NCI-H82 (cell line): Measurements from ENCODE around the gene REEP6.

Experiments used
- DNase-seq: peaks from one replicate; lab custom pipeline; 2025; lab: John Stamatoyannopoulos, UW

The REEP6 gene

GRCh38 chr19:1491114-1491848 lies at the start of gene REEP6:
TSS of gene REEP6 (plus strand) at chr19:1491181. CDS start at chr19:1491270, 89 bp downstream.
- no peak for DNase-seq

DNA sequence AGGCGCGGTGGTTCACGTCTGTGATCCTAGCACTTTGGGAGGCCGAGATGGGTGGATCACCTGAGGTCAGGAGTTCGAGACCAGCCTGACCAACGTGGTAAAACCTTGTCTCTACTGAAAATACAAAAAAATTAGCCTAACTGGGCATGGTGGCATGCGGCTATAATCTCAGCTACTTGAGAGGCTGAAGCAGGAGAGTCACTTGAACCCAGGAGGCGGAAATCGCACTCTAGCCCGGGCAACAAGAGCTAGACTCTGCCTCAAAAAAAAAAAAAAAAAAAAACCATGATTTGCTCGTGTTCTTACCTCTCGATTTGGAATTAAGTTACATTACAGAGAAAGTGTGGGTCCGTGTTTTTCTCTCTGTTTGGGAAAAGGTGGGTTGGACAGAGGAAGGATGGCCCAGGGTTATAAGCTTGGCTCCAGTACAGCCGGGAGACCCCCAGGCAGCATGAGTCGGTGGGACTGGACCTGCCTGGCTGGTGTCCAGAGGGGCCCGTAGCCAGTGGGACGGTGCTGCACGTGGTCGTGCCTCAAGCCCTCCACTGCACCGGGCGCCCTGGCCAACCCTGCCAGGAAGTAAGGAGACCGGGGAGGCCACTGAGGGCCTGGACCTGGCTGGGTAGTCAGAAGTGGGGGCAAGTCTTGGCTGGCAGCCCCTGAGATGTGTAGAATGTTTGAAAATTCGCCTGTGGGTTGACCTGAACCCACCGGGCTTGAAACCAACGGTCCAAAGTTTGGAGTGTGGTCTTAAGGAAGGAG lies 49.1 kb upstream of the REEP6 start:
- no peak for DNase-seq

GRCh38 chr19:1445185-1445931 lies 45.6 kb upstream of the REEP6 start:
- DNase-seq, result peak; percentile 70

DNA sequence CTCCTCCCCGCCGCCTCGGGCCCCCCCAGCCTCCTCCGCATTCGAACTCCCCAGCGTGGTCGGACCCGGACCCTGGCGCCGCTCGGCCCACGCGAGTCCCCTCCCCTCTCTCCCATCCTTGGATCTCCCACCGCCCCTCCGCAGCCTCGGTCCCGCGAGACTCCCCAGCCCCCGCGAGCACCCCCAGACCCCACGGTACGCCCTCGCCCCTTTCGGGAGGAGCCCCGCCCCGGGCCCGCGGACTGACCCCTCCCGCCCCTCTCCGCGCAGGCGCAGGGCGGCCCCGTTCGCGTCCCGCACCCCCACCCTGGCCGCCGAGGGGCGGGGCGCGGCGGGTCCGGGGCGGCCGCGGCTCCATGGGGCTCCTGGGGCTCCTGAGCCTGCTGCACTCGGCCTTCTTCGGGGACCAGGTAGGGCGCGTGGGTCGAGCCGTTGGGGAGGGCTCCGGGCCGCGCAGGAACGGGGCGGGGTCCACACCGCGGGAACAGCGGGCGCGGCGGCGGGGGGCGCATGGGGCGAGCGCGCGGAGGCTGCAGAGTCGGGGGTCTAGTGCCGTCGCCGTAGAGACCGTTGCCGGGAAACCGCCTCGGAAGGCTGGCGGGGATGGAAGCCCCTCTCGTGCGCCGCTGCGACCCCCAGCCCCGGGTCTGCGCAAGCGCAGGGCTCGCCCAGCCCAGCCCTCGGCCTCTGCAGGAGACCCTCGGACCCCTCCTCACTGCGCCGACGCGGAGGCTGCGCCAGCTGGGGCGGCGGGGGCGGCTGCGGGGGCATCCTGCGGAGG lies 44.9 kb upstream of the REEP6 start:
- DNase-seq, result peak; percentile 74

GRCh38 chr19:1446713-1447481 lies 44.1 kb upstream of the REEP6 start:
- peak; percentile 26 for DNase-seq

GRCh38 chr19:1447504-1447903 lies 43.5 kb upstream of the REEP6 start:
- DNase-seq, result no peak

DNA sequence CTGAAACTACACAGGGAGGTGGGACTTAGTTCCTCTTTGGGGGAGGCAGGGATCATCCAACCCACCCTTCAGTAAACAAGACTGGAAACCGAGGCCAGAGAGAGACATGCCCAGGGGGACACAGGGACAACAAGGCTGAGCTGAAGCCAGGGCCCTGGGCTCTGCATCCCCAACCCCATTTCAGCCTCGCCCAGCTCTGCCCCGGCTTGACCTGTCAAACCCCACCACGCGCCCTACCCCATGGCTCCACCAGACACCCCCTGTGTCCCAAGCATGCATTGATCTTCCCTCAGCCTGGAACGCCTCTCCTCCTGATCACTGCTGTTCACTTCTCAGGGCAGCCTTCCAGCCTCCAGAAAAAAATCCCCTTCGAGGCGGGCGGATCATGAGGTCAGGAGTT lies 43.0 kb upstream of the REEP6 start:
- no peak for DNase-seq

- DNase-seq, result peak; percentile 87
Observed at GRCh38 chr19:1449467-1450442, 41.2 kb upstream of the REEP6 start, which contains the start of gene APC2. TSS of gene APC2 (plus strand) at chr19:1450121. CDS start at chr19:1453002, 2,881 bp downstream.

DNA sequence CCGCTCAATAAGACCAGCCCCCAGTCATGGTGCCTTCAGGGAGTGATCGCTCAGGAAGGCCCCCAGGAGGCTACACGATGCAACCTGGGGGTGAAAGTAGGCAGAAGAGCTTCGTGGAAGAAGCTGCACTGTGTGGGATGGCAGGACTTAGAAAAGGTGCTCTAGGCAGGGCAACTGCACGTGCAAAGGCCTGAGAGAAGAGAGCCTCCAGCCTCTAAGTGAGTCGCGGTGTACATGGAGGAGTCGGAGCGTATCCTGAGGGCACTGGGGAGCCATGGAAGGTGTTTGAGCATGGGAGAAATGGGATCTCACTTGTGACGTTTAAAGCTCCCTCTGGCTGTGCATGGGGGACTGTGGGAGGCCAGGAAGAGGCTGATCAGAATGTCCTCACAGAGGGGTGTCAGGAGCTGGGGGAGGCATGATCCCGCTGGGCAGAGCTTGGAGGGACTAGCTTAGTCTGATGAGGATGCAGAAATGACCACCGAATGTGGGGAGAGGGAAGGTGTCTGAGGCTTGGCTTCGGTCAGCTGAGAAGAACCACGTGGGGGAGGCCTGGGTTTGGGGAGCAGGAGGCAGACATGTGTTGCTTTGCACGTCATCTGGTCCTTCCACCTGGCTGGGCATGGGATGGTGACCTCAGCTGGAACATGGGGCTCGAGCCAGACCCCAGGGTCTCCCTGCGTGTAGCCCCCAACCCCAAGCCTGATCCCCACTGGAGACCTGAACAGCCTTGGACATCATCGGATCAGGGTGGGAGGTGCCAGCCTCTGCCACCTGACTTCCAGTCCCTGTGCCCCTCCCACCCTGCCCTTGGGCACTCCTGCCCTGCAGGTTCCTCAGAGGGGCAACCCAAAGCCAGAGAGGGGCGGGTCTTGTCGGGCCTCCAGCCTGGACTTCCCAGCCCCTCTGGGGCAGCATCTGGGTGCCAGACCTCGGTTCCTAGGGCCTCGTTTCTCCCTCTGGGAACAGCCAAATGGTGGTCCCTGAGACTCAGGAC lies 39.9 kb upstream of the REEP6 start:
- DNase-seq, result no peak

DNA sequence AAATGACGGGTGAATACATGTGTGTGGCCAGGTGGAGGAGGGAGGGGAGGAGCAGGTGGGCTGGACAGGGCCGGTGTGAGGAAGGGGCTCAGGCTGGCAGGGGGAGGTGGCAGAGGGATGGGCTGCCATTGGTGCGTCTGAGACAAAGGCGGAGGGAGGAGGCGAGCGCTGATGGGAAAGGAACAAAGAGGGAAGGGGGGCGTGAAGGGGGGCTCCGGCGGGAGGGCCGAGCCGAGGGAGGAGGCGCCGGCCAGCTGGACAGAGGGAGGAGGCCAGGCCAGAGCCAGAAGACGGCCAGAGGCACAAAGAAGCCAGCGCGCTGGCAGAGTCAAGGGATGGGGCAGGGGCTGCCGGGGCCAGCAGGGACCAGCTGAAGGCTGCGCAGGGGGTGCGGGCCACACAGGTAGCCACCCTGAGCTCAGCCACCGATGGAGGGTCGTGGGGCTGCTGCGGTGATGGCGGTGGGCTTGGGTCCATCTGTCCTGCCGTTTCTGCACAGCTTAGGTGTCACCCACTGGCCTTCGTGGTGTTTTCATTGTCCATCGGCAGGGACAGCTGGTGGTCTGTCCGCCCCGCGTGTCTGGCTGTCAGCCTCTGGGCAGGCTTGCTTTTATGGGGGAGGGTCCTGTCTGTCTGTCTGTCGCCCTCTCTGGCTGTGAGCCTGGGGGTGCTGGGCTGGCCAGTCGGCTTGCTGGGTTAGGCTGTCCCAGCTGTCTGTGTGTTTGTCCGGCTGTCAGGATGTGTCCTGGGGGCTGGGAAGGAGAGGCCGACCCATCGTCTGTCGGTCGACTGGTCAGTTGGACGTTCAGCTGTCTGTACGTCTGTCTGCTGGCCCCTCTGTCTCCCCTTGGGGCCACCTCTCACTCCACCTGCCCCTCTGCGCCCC lies 38.8 kb upstream of the REEP6 start:
- DNase-seq, result no peak

DNA sequence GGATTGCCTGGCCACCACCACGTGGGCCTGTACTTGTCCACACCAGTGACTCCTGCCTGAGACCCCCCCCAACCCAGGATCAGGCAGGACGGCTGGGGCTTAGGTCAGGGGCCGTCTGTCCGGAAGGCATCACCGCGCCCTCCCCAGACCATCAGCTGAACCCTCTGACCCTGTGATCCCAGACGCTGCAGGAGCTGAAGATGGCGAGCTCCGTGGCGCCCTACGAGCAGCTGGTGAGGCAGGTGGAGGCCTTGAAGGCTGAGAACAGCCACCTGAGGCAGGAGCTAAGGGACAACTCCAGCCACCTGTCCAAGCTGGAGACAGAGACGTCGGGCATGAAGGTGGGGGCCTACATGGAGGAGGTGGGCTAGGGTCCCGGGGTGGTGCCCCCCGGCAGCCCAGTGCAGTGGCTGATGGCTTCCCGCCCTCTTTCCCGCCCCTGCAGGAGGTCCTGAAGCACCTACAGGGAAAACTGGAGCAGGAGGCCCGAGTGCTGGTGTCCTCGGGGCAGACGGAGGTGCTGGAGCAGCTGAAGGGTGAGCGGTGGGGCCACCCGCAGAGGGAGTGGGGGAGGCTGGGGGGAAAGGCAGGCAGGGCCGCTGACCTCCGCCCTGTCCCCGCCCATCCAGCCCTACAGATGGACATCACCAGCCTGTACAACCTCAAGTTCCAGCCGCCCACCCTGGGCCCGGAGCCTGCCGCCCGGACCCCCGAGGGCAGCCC lies 38.0 kb upstream of the REEP6 start:
- peak; percentile 44 for DNase-seq

DNA sequence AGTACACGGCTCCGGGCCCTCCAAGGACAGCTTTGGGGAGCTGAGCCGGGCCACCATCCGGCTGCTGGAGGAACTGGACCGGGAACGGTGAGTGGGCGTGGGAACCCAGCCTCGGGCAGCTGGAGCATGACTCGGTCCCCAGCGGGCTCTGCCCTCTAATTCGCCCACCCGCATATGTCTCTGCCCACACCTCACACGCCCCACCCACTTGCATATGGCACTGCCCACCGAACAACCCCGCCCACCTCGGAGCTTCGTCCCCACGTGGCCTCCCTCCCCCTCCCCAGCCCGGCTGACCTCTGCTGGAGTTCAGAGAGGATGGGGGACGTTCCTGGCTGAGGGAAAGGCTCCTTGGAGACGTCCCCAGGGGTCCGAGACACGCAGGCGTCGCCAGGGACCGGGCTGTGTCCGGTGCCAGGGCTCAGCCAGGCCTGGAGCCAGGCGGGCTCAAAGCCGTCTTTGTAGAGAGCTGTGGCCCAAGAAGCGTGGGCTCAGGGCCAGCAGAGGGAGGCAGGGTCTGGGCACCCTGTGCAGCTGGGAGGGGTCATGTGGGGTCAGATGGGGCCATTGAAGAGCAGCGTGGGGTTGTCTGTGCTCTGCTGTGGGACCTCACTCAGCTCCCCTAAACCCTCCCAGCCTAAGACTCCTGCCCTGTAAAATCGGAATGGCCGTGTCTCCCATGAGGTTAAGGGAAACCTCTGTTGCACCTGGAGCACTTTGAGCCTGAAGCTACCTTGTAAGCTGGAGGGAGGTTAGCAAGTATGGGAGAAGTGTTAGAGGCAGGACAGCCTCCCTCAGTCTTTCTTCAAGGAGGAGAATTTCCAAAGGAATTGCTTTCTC lies 37.2 kb upstream of the REEP6 start:
- DNase-seq, result peak; percentile 88

GRCh38 chr19:1455002-1455335 lies 36.0 kb upstream of the REEP6 start:
- DNase-seq, result no peak

DNA sequence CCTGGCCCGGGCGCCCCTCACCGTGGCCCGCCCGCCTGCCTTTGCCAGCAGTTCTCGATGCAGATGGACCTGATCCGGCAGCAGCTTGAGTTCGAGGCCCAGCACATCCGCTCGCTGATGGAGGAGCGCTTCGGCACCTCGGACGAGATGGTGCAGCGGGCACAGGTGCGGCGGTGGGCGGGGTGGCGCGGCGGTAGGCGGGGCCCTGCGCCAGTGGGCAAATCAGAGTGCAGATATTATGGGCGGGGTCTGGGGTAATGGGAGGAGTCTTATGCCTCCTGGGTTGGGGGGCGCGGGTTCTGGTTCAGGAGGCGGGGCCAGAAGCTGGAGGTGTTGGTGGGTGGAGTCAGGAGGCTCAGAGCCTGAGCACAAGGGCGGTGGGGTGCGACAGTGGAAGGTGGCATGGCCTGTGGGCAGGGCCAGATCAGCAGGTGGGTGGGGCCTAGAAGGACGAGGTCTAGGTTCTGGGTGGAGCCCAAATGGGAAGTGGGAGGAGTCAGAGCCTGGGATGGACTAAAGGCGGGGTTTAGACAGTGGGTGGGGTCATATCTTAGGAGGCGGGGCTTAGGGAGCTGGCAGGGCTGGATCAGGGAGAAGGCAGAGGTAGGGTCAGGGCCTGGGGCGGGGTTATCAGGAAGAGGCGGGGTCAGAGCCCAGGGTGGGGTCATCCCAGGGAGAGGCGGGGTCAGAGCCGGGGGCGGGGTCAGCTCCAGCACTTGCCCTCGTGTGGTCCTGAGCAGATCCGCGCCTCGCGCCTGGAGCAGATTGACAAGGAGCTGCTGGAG lies 35.5 kb upstream of the REEP6 start:
- peak; percentile 86 for DNase-seq
